Upper lobe of left lung (tissue), 6 donors: ENCODE data around the gene CLMN. TPM values are rescaled to one million over a fixed set of nuclear protein-coding genes. Genes with fewer than 3 reads are reported as not detected.
"Not testable (repeated sequence)": the region's sequence is repeated elsewhere in the genome, so short reads cannot be mapped to it uniquely, and the experiment has no call there.

ENCODE experiments used
- ATAC-seq, 2 donors: fragments of 200-7000 bp; cut with Tn5 transposase; one replicate each; pipeline ENCODE4 v1.9.1; 2022; ENCODE audit warnings: mild to moderate bottlenecking in 2 of 2, moderate library complexity in 2 of 2; ENCODE audit not compliant: low FRiP score in 2 of 2
- DNase-seq, 2 donors: peaks; one replicate each; pipeline ENCODE4 v3.0.0-alpha.2; 2019 to 2020
- H3K27ac ChIP-seq, 4 donors: fragments of 200-600 bp; sonication (generic); one replicate each; pipeline ENCODE4 v1.5.1; 2016 to 2019
- H3K27me3 ChIP-seq, 4 donors: fragments of 200-600 bp; sonication (generic); one replicate each; pipeline ENCODE4 v1.5.1; 2017 to 2019
- H3K36me3 ChIP-seq, 4 donors: fragments of 200-600 bp; sonication (generic); one replicate each; pipeline ENCODE4 v1.5.1; 2016 to 2019
- H3K4me1 ChIP-seq, 4 donors: fragments of 200-600 bp; sonication (generic); one replicate each; pipeline ENCODE4 v1.5.1; 2018 to 2019
- H3K4me3 ChIP-seq, 4 donors: fragments of 200-600 bp; sonication (generic); one replicate each; pipeline ENCODE4 v1.5.1; 2017 to 2019; ENCODE audit warnings: mild to moderate bottlenecking in 2 of 4, moderate library complexity in 1 of 4
- H3K9me3 ChIP-seq, 4 donors: fragments of 200-600 bp; sonication (generic); one replicate each; pipeline ENCODE4 v1.5.1; 2018 to 2019
- CTCF ChIP-seq, 6 experiments: fragments of 450-650 bp in 4 of 6; fragments of 200-600 bp in 2 of 6; sonication (generic) in 2 of 6; IDR thresholded peaks; one replicate each; pipeline ENCODE4 v1.5.1; 2016 to 2019; ENCODE audit warnings: antibody characterized with exemption in 6 of 6
- EP300 ChIP-seq, 4 donors: sonication (generic); formaldehyde crosslinking; IDR thresholded peaks; one replicate each; pipeline ENCODE4 v1.5.1; 2017; ENCODE audit warnings: antibody characterized with exemption in 4 of 4, control low read depth in 2 of 4
- POLR2A ChIP-seq, 4 donors: fragments of 450-650 bp; IDR thresholded peaks; one replicate each; pipeline ENCODE4 v1.5.1; 2016 to 2017; ENCODE audit warnings: antibody characterized with exemption in 4 of 4, mild to moderate bottlenecking in 2 of 4
- POLR2AphosphoS5 ChIP-seq, 2 donors: sonication (generic); formaldehyde crosslinking; IDR thresholded peaks; one replicate each; pipeline ENCODE4 v1.5.1; 2017; ENCODE audit warnings: antibody characterized with exemption in 2 of 2
- WGBS, 2 donors: methylation state at CpG; one replicate each; pipeline ENCODE4 v1.1.5; 2017 to 2018; 5-methylcytosine and 5-hydroxymethylcytosine counted together
- total RNA-seq, 6 donors: library from RNA; depleted of rRNA in 4 of 6; stranded (reverse); fragments of >200 nt in 4 of 6; gene quantifications; one replicate each; pipeline versions ENCODE4 v1.1.0 to v1.2.1, GENCODE V29; 2016 to 2021
- donor health status: DM: no; HTN: no; CAD: no; lungs with moderate emphysema.
- donor health status: DM: no; HTN: yes; CAD: no; lungs with severe emphysema.

CLMN gene
- total RNA-seq, 6 donors from 2014 or later, result 9.7 to 35.5 (median 18.8) TPM

DNA sequence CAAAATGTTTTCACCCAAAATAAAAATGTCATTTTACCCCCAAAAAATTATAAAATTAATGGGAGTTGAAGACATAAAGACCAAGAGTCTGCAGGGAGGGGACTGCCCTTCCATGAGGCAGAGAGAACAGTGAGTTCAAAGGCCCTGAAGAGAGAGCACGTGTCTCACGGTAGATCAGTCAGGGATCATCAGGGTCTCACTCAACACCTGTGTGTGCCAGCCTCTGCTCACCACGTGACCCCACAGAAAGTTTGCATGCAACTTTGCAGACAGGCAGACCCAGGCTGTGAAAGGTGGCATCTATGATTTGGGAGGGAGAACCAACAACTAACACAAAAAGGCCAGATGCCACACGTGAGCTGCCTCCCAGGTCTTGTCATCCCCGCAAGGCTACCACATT, 33.1 kb downstream of the CLMN start:
- no peak for ATAC-seq
- no peak overlapping the region for H3K27ac ChIP-seq
- no peaks in the 10 kb centered on the region for H3K9me3 ChIP-seq
- no peak for TF ChIP-seq CTCF (IDR thresholded peaks at IDR 0.05)
- no peak for TF ChIP-seq POLR2AphosphoS5 (IDR thresholded peaks at IDR 0.05)
- TF ChIP-seq EP300 (IDR thresholded peaks at IDR 0.05), result no peak
- TF ChIP-seq POLR2A (IDR thresholded peaks at IDR 0.05), result no peak
- no peaks in the 10 kb centered on the region for H3K27me3 ChIP-seq
- no peaks in the 10 kb centered on the region for H3K36me3 ChIP-seq
- WGBS, 2 donors, result 80 to 85% methylated on average over 5 of the region's 5 CpGs
- DNase-seq, result no peak
- no peak overlapping the region for H3K4me3 ChIP-seq
- H3K4me1 ChIP-seq, result peaks cover 3 to 11% (median 6%) of the 10 kb centered on the region in 4 donors

GRCh38 chr14:95285566-95285965, 34.1 kb downstream of the CLMN start:
- H3K27me3 ChIP-seq, result no peaks in the 10 kb centered on the region
- H3K9me3 ChIP-seq, result no peaks in the 10 kb centered on the region
- no peak for TF ChIP-seq POLR2A (IDR thresholded peaks at IDR 0.05)
- no peak for TF ChIP-seq EP300 (IDR thresholded peaks at IDR 0.05)
- TF ChIP-seq POLR2AphosphoS5 (IDR thresholded peaks at IDR 0.05), result no peak
- TF ChIP-seq CTCF (IDR thresholded peaks at IDR 0.05), result no peak
- H3K4me1 ChIP-seq, result peaks cover 0 to under 1% (median 0%) of the 10 kb centered on the region in 4 donors
- H3K27ac ChIP-seq, result no peak overlapping the region
- ATAC-seq (no peak), DNase-seq (no peak)
- WGBS, 2 donors, result 64 to 88% methylated on average over 4 of the region's 4 CpGs
- H3K4me3 ChIP-seq, result no peak overlapping the region
- H3K36me3 ChIP-seq, result no peaks in the 10 kb centered on the region

- ATAC-seq, H3K27ac ChIP-seq, H3K36me3 ChIP-seq, H3K4me3 ChIP-seq, H3K27me3 ChIP-seq, DNase-seq, H3K9me3 ChIP-seq, H3K4me1 ChIP-seq: not testable (repeated sequence)
- 90 to 97% methylated on average over 2 to 3 of the region's 3 CpGs for WGBS, 2 donors
Measured at GRCh38 chr14:95283802-95284201, 35.9 kb downstream of the CLMN start.

- 84 to 91% methylated on average over 4 to 5 of the region's 5 CpGs for WGBS, 2 donors
- not testable (repeated sequence) for H3K4me3 ChIP-seq, H3K27ac ChIP-seq
Measured at GRCh38 chr14:95282986-95283380, 36.7 kb downstream of the CLMN start.

GRCh38 chr14:95282354-95282985, 37.2 kb downstream of the CLMN start:
- Histone ChIP-seq H3K4me3 (no peak overlapping the region), H3K36me3 (no peaks in the 10 kb centered on the region), H3K9me3 (no peaks in the 10 kb centered on the region), H3K4me1 (no peaks in the 10 kb centered on the region), H3K27me3 (no peaks in the 10 kb centered on the region), H3K27ac (no peak overlapping the region)
- DNase-seq, result no peak
- WGBS, 2 donors, result 36 to 41% methylated on average over 2 of the region's 2 CpGs
- ATAC-seq, result peak in 1 of 2 donors; percentile 43
- TF ChIP-seq POLR2A (IDR thresholded peaks at IDR 0.05) (no peak), EP300 (IDR thresholded peaks at IDR 0.05) (no peak), POLR2AphosphoS5 (IDR thresholded peaks at IDR 0.05) (no peak), CTCF (IDR thresholded peaks at IDR 0.05) (no peak)

More at GRCh38 chr14:95282986-95283380, 36.7 kb downstream of the CLMN start:
- H3K9me3 ChIP-seq, H3K27me3 ChIP-seq, ATAC-seq, H3K4me1 ChIP-seq, H3K36me3 ChIP-seq, DNase-seq: not testable (repeated sequence)

- no peaks in the 10 kb centered on the region for H3K9me3 ChIP-seq
- DNase-seq, result no peak
- no peaks in the 10 kb centered on the region for H3K36me3 ChIP-seq
- WGBS, 2 donors, result 70 to 72% methylated on average over 4 of the region's 4 CpGs
- ATAC-seq, result no peak
- H3K4me3 ChIP-seq, result no peak overlapping the region
- H3K27ac ChIP-seq, result no peak overlapping the region
- no peak for TF ChIP-seq EP300 (IDR thresholded peaks at IDR 0.05)
- no peak for TF ChIP-seq POLR2A (IDR thresholded peaks at IDR 0.05)
- no peak for TF ChIP-seq CTCF (IDR thresholded peaks at IDR 0.05)
- TF ChIP-seq POLR2AphosphoS5 (IDR thresholded peaks at IDR 0.05), result no peak
- H3K4me1 ChIP-seq, result no peaks in the 10 kb centered on the region
- no peaks in the 10 kb centered on the region for H3K27me3 ChIP-seq
Measured at GRCh38 chr14:95281560-95282176, 38.0 kb downstream of the CLMN start.
